Right cardiac atrium (tissue), 5 donors: ENCODE measurements around the gene XIRP2. TPM values are rescaled to one million over a fixed set of nuclear protein-coding genes. Genes with fewer than 3 reads are reported as not detected.
"Not testable (repeated sequence)": the region's sequence is repeated elsewhere in the genome, so short reads cannot be mapped to it uniquely, and the experiment has no call there.

ENCODE experiments used
- ATAC-seq, 2 donors: fragments of 200-7000 bp; cut with Tn5 transposase; one replicate each; pipeline versions ENCODE4 v1.8.0 to v1.9.1; 2020; ENCODE audit warnings: moderate library complexity in 2 of 2, mild to moderate bottlenecking in 1 of 2
- DNase-seq, 3 donors: peaks; one replicate each; pipeline ENCODE4 v3.0.0-alpha.2; 2020
- H3K27ac ChIP-seq: one replicate; pipeline ENCODE4 v1.5.1; 2013; ENCODE audit warnings: mild to moderate bottlenecking, low read length, control low read depth, moderate library complexity
- H3K27me3 ChIP-seq: one replicate; pipeline ENCODE4 v1.6.1; 2013; ENCODE audit not compliant: control insufficient read depth, insufficient read depth
- H3K4me1 ChIP-seq: one replicate; pipeline ENCODE4 v1.6.1; 2013; ENCODE audit warnings: low read length; ENCODE audit not compliant: control insufficient read depth, insufficient read depth
- H3K4me3 ChIP-seq: one replicate; pipeline ENCODE4 v1.5.1; 2013; ENCODE audit warnings: low read length, control low read depth
- H3K9me3 ChIP-seq: one replicate; pipeline ENCODE4 v1.6.1; 2013; ENCODE audit warnings: low read length; ENCODE audit not compliant: control insufficient read depth
- WGBS: extraction: QIAGEN DNeasy Blood & Tissue Kit; methylation state at CpG from one replicate; pipeline ENCODE4 v1.1.7; 2013; 5-methylcytosine and 5-hydroxymethylcytosine counted together
- intact Hi-C, 4 donors: fragments of 100-400 bp; cut with DNase I; formaldehyde crosslinking; loops; one replicate each; pipeline versions ENCODE4 v1.11.0 to v1.14.0; 2022 to 2023
- polyA plus RNA-seq: library from polyadenylated mRNA; stranded (reverse); fragments of 200-250 nt; gene quantifications from one replicate; pipeline ENCODE4 v1.2.3, GENCODE V29; 2013
- total RNA-seq, 4 donors: library from RNA; stranded (reverse); fragmentation: NEBNext Ultra II Directional; extraction: Animal tissue kit (Norgen Biotek cat#: 25700); gene quantifications; one replicate each; pipeline ENCODE4 v1.2.1, GENCODE V29; 2021
- donor health status: healthy with polysubstance abuse.
- donor health status: DM: no; HTN: yes; CAD: no.
- donor health status: DM: no; HTN: no; CAD: no.
- donor health status: DM: no; HTN: yes; CAD: no; lungs with severe emphysema.
- donor health status: DM: yes; HTN: yes; CAD: no.

The XIRP2 gene
- total and polyA plus RNA-seq, 5 donors, result 26.5 to 104 (median 51.8) TPM

DNA sequence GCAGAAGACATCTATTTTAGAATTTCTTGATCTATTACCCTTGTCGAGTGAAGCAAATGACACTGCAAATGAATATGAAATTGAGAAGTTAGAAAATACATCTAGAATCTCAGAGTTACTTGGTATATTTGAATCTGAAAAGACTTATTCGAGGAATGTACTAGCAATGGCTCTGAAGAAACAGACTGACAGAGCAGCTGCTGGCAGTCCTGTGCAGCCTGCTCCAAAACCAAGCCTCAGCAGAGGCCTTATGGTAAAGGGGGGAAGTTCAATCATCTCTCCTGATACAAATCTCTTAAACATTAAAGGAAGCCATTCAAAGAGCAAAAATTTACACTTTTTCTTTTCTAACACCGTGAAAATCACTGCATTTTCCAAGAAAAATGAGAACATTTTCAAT is 370.4 kb downstream of the XIRP2 start:
- 64% methylated on average over 3 of the region's 3 CpGs for WGBS
- ATAC-seq (no peak), DNase-seq (no peak)
- no peaks in the 10 kb centered on the region for H3K9me3 ChIP-seq
- no peak overlapping the region for H3K4me3 ChIP-seq
- H3K27ac ChIP-seq, result no peak overlapping the region
- H3K4me1 ChIP-seq, result no peaks in the 10 kb centered on the region
- intact Hi-C loops, result no loop called here
- H3K27me3 ChIP-seq, result no peaks in the 10 kb centered on the region

DNA sequence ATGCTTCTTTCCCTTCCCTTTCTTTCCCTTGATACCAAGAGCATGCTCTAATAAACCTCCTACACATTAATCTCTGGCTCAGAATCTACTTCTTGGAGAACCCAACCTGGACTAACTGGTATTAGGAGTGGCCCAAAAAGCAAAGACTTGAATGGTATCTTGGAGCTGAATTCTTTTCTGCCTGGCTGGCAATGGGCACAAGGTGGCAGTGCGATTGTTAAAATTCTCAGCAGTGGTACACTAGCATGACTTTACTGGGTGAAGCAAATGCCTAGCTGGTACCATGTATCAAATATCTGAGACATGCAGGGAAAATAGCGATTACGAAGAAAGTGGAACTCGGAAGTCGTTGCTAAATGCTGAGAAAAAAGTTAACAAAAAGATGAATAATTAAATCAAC is 376.1 kb downstream of the XIRP2 start:
- Histone ChIP-seq H3K27me3 (no peaks in the 10 kb centered on the region), H3K9me3 (no peaks in the 10 kb centered on the region), H3K4me1 (no peaks in the 10 kb centered on the region), H3K27ac (no peak overlapping the region), H3K4me3 (no peak overlapping the region)
- intact Hi-C loops, result no loop called here
- ATAC-seq (no peak), DNase-seq (no peak)
- WGBS, result 84% methylated on average over 5 of the region's 5 CpGs

DNA sequence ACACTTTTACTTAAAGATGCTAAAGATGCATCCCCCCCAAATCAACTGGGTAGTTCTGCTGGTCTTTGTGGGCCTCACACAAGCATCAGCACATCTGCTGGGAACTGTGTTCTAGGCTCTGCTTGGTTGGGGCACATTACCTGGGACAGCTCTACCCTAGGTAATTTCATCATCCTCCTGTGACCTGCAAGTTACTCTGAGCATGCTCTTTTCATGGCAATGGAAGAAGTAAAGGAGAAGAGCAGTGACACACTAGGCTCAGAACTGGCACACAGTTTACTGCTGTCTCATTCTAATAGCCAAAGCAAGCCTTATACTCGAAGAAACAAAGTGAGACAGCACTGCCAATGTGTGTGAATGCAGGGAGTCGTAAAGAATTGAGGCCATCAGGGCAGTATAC is 376.7 kb downstream of the XIRP2 start:
- WGBS, result 83% methylated on average over 2 of the region's 2 CpGs
- Histone ChIP-seq H3K4me3 (no peak overlapping the region), H3K27ac (no peak overlapping the region), H3K9me3 (no peaks in the 10 kb centered on the region), H3K4me1 (no peaks in the 10 kb centered on the region), H3K27me3 (no peaks in the 10 kb centered on the region)
- DNase-seq (no peak), ATAC-seq (no peak)
- intact Hi-C loops, result no loop called here

GRCh38 chr2:167265722-167266121 is 377.4 kb downstream of the XIRP2 start:
- intact Hi-C loops, result no loop called here
- WGBS, result 74% methylated on average over 5 of the region's 5 CpGs
- H3K4me1 ChIP-seq, result no peaks in the 10 kb centered on the region
- H3K9me3 ChIP-seq, result no peaks in the 10 kb centered on the region
- no peak for DNase-seq
- no peak overlapping the region for H3K27ac ChIP-seq
- no peak for ATAC-seq
- H3K27me3 ChIP-seq, result no peaks in the 10 kb centered on the region
- H3K4me3 ChIP-seq, result no peak overlapping the region

DNA sequence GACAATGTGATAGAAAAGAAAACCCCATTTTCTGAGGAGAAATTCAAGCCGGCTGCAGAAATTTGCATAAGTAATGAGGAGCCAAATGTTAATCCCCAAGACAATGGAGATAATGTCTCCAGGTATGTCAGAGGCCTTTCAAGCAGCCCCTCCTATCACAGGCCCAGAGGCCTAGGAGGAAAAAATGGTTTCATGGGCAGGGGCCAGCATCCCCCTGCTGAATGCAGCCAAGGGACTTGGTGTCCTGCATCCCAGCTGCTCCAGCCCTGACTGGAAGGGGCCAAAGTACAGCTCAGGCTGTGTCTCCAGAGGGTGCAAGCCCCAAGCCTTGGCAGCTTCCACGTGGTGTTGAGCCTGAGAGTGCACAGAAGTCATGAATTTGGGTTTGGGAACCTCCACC is 380.0 kb downstream of the XIRP2 start:
- H3K4me3 ChIP-seq, DNase-seq, H3K27ac ChIP-seq, ATAC-seq, H3K4me1 ChIP-seq, H3K27me3 ChIP-seq, H3K9me3 ChIP-seq, intact Hi-C loops: not testable (repeated sequence)
- 70% methylated on average over 2 of the region's 2 CpGs for WGBS

GRCh38 chr2:167271932-167272331 is 383.7 kb downstream of the XIRP2 start:
- no peak for ATAC-seq
- Histone ChIP-seq H3K4me1 (no peaks in the 10 kb centered on the region), H3K4me3 (no peak overlapping the region), H3K9me3 (no peaks in the 10 kb centered on the region), H3K27ac (no peak overlapping the region), H3K27me3 (no peaks in the 10 kb centered on the region)
- WGBS, result 64% methylated on average over 3 of the region's 3 CpGs
- intact Hi-C loops, result no loop called here
- no peak for DNase-seq

DNA sequence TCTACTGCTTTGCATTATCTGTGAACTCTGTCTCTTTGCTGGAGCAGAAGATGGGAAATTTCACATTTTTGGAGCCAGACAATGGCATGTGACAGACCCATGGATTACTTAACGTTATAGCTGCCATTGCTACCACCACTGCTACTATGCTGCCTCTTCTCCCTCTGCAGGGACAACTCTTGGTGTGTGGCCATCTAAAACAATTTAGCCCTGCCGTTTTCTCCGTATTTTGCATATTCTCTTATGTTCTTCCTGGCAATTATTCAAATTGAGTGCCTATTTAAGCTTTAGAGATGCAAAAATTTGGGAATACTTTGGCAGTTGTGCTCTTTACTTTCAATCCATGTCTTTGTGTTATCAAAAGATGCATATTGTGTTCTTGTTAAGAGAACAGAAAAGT is 386.8 kb downstream of the XIRP2 start:
- intact Hi-C loops, result no loop called here
- Histone ChIP-seq H3K27me3 (no peaks in the 10 kb centered on the region), H3K4me1 (no peaks in the 10 kb centered on the region), H3K4me3 (no peak overlapping the region), H3K9me3 (no peaks in the 10 kb centered on the region), H3K27ac (no peak overlapping the region)
- ATAC-seq (no peak), DNase-seq (no peak)
- WGBS, result 21% methylated on average over 3 of the region's 3 CpGs

DNA sequence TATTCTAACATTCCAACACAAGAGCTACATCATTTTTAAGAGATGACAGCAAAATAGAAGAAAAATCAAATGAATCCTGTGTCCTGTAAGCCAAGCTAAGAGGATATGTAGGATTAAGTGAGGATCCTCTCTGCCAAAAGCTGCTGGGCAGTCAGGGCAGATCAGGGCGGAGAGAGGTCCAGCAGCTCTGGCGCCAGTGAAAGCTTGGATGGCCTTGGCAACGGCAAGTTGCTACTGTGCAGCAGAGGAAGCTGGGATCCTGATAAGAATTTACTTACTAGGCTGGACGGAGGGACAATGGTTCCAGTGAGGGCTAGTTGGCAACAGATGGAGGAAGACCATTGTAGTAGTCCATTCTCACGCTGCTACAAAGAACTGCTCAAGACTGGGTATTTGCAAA is 391.5 kb downstream of the XIRP2 start:
- intact Hi-C loops, result no loop called here
- no peak for ATAC-seq

DNA sequence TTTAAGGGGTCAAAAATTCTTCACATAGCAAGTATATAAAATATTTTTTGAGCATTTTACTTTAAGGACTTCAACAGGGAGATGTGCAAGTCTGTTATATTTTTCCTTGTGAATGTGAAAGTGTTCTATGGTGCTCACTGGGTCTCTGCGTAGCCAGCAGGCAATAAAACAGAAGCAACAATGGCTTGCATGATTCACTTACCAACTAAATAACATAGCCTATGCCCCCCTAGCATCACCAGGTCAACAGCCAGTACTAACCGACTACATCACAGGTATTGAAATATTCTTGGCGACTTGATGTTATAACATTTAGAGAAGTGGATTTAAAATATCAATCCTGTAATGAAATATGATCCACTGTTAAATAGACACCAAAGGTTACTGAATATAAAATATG is 398.9 kb downstream of the XIRP2 start:
- no peak overlapping the region for H3K4me3 ChIP-seq
- H3K9me3 ChIP-seq, result no peaks in the 10 kb centered on the region
- no peaks in the 10 kb centered on the region for H3K27me3 ChIP-seq
- no peak overlapping the region for H3K27ac ChIP-seq
- DNase-seq (no peak), ATAC-seq (no peak)
- intact Hi-C loops, result no loop called here
- WGBS, result 86% methylated on average over 3 of the region's 3 CpGs
- H3K4me1 ChIP-seq, result no peaks in the 10 kb centered on the region

More for the DNA sequence above, 391.5 kb downstream of the XIRP2 start:
- H3K27me3 ChIP-seq, result no peaks in the 10 kb centered on the region
- H3K27ac ChIP-seq, result no peak overlapping the region
- no peaks in the 10 kb centered on the region for H3K9me3 ChIP-seq
- H3K4me1 ChIP-seq, result no peaks in the 10 kb centered on the region
- H3K4me3 ChIP-seq, result no peak overlapping the region
- WGBS, result 70% methylated on average over 5 of the region's 5 CpGs
- no peak for DNase-seq

- H3K9me3 ChIP-seq, result no peaks in the 10 kb centered on the region
- intact Hi-C loops, result no loop called here
- no peaks in the 10 kb centered on the region for H3K27me3 ChIP-seq
- H3K4me1 ChIP-seq, result peaks cover 4% of the 10 kb centered on the region
- H3K27ac ChIP-seq, result no peak overlapping the region
- ATAC-seq, result no peak
- 64% methylated on average over 1 of the region's 1 CpG for WGBS
- no peak for DNase-seq
- no peak overlapping the region for H3K4me3 ChIP-seq
Observed at GRCh38 chr2:167289651-167290410, 401.6 kb downstream of the XIRP2 start.

GRCh38 chr2:167292430-167293171 is 404.3 kb downstream of the XIRP2 start, which contains the start of gene B3GALT1:
TSS of gene B3GALT1 (plus strand) at chr2:167293001.
- DNase-seq (peak; percentile 89 to 95 (median 93)), ATAC-seq (peak; percentile 100)
- peak within 1 kb of the TSS; percentile 49 for H3K27ac ChIP-seq
- peak within 1 kb of the TSS; percentile 92 for H3K4me3 ChIP-seq
- H3K9me3 ChIP-seq, result no peaks in the 10 kb centered on the region
- H3K4me1 ChIP-seq, result peaks cover 4% of the 10 kb centered on the region
- intact Hi-C loops, result no loop called here
- WGBS, result under 1% methylated on average over 79 of the region's 79 CpGs
- H3K27me3 ChIP-seq, result peaks cover under 1% of the 10 kb centered on the region
